ENCODE results near the gene GPRIN2.

The GPRIN2 gene

DNA sequence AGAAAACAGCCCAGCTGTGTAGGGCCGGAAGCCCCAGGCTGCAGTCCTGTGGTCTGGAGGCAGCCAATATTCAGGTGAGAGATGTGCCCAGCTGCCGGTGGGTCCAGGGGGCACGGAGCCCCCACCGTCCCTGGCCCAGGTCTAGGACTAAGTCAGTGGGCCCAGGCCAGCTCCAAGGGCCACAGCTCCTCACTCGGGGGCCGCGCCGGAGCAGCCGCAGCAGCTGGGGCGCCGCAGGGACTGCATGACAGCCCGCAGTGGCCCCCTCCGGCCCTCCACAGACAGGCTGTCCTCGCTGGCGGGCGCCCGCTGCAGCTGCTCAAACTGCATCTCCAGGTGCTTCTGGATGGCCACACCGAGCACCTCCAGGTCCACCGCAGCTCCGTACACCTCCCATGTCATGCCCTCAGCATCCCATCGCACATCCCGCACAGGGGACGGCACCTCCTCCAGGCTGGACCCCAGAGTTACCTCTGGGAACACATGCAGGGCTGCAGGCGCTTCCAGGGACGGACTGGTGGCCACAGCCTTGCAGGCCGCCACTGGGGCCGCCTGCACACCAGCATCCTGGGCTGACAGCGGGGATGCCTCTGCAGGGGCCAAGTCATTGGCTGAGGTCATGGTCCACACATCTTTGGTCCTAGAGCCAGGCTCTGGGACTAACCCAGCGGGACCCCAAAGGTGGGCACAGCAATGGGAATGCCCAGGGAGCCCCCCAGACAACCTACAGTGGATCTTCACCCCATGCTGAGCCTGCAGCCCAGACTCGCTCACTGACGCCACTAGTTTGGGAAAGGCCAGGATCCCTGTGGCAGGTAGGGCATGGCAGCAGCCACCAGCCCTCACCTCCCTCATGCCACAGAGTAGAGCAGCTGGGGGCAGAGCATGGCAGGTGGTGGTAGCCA lies 7.0 kb downstream of the GPRIN2 start:
- no peak overlapping the region for H3K4me3 ChIP-seq (ENCODE audit: low read depth, low read length)

DNA sequence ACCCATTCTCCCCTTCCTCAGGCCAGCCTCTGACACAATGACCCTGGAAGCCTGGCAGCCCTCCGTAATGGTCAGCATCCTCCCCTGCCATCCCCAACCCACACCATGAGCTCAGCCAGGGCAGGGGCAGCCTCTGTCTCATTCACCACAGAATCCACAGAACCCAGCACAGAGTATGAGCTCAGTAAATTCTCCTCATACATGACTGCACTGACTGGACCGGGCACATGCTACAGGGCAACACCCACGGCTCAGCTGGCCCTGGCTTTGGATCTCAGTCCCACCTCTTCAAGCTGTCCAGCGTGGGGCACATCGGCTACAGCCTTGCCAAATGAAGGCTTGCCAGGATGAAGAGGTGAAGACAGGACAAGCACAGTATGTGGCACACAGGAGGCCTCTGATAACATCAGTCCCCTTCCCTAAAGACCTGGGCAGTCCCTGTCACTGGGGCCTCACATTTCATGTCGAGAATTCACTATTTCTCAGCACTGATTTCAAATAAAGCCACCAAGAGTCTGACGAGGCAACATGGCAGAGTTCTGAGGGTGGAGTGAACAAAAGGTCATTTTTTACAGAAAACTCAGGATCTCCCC lies 7.9 kb downstream of the GPRIN2 start:
- no peak overlapping the region for H3K4me3 ChIP-seq (ENCODE audit: low read depth, low read length)

DNA sequence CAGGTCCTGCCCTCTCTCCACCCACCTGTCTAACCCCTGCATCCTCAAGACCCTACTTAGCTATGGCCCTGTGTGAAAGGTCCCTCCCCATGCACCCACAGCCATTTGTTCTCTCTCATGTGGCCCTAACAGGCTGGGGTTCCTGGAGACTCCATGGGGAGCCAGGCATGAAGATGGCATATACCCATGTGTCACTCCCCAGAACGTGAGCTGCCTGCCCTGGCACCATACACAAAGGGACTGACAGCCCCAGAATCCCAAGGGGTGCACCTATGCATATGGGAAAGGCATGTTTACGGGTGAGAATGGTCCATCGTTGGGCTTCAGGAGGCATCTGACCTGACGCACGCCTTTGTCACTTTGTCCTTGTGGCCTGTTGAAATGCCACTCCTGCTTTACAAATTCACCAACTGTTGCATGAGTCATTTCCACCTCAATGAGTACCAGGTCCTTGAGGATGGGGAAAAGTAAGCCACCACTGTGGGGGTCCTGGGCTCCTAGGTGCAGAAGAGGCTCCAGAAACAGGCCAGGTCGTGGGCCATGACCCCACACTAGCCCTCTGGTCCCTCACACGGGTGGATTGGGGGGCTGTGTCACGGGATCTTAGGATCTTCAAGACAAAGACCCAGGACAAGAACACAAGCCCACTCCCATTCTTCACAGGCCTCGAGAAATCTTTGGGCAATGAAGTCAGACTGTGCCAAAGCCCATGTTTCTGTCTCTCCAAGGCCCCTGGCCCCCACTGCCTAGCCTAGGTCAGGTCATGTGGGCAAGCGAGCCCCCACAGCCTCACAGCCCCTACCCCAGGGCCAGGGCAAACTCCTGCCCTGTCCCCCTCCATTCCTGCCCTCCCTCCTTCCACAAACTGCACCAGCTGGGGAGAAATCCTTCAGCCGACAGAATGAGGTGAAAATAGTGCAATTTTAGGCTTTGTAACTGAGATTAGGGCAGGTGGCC lies 8.6 kb downstream of the GPRIN2 start:
- no peak overlapping the region for H3K4me3 ChIP-seq (ENCODE audit: low read depth, low read length)

DNA sequence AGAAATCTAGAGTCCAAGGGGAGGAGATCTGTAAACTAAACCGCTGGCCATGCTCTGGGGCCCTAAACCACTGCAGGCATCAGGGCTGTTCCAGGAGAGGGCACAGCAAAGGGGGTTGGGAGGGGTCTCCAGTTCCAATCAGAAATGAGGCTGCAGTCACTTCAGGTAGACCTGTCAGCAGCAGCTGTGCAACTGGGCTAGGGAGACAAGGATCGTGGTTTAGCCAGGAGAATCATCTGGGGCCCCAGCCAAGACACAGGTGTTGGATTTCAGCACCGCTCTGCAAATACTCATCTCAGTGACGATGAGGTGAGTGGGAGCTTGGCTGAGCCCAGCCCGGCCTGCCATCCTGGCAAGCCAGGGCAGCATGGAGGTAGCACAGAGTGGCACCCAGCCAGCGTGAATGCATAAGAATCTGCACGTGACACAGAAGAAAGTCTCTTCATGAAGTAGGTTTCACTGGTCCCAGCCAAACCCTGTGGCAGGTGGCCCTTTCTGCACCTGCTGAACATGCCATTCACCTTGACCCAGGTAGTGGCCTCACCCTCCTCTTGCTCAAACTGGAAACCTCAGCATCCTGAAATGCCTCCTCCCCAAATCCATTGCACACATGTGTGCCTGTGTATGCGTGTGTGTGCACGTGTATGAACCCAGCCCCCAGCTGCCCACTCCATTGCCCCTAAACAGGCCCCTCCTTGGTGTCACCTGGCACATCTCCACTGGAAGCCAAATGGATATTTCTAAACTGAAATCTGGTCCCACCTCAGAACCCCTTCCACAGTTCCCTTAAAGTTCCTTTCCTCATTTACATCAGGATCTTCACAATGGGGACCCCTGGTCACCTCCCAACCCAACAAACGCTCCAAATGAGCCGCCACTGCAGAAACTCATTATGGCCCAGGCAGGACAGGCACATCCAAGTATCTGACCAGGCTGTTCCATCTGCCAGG lies 9.6 kb downstream of the GPRIN2 start:
- no peak overlapping the region for H3K4me3 ChIP-seq (ENCODE audit: low read depth, low read length)

DNA sequence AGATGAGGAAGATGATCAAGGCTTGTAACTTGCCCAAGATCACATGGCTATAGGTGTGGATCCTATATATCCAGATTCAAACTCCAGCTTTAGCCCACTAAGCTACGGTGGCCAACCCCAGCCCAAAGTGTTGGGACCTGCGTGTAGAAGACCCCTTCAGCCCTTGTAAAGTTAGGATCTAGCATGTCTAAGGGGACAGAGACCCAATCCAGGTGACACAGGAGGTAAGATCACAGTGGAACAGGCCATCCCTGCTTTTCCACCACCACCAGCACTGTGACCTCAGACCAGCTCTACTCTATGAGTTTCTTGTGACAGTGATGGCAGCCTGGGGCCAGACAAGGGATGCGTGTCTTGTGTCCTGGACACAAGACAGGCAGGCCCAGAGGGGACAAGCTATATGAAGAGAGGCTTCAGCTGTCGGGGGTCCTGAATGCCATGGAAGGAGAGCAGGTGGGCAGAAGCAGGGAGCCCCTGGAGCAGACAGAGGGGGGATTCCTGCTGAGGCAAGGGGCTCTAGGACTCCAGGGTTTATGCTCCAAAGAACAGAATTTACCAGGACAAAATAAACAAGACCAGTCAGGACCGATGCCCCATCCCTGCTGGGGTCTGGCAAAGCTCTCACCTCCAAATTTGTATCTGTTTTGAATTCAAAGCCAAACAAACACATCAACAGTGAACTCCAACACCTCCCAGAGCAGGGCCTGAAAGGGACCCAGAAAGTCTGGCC lies 10.4 kb downstream of the GPRIN2 start:
- no peak overlapping the region for H3K4me3 ChIP-seq (ENCODE audit: low read depth, low read length)

DNA sequence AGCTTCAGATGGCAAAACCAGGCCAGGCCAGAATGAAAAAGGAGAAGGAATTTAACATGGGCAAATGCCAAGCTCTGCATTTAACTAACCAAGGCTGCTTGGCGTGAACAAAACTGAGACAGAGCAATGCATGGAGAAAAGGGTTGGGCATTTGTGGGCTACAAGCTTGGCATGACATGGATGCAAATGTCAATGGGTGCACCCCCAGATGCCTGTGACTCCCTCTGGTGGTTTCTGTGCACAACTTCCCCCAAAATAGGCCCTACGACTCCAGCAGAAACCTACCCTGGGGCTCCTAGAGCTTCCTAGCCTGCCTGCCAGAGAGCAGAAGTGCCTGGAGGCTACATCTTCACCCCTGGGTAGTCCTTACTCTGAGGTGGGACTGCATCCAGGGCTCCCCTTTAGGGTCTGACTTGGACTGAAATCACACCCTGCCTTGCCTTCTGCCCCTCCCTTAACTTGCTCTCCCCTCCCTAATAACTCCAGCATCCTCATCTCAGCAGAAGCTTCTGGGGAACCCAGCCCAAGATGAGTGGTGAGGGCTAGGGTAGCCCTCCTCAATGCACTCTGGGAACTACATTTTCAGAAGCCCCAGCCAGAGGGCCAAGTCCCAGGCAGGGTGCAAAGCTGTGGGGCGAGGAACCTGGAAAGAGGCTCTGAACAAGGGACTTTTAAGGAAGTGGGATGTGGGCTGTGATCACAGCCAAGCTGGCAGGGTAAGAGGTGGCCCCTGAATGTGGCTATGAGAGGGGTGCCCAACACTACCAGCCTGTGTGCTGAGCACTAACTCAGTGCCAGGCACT lies 11.3 kb downstream of the GPRIN2 start:
- no peak overlapping the region for H3K4me3 ChIP-seq (ENCODE audit: low read depth, low read length)

DNA sequence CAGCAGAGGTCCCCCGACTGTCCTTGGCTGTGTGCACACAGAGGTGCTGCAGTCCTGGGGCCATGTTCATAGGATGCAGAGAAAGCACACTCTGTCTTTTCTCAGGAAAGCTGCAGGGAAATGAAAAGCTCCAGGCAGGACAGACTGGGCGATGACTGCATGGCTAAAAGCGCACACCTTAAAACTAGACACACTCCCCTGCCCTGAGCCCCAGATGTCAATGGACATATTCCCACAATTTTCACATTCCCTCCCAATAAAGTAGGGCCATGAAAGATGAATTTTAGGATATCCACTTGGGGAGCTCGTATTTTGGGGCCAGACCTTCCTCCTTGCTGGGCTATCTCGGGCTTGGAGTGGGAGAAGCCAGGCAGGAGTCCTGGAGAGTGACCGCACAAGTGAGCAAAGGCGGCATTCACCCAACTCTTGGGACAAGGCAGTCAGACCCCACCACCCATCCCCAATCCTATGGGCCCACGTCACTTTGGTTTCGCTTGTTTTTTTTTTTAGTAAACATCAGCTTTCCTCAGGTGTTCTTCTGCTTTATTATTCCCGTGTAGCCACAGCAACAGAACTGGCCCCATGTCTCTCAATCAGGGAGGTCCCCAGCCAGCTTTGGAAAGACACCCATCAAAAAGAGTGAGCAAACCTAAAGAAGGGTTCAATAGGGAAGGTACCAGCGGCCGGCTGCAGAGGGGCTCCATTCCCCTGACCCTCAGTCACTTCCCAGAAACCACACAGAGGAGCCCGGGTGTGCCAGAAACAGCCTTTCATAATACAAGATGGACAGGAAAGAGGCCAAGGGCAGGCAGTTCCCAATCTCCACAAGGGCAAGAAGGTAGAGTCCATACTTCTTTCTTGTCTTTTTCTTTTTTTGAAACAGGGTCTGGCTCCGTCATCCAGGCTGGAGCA lies 12.7 kb downstream of the GPRIN2 start:
- no peak overlapping the region for H3K4me3 ChIP-seq (ENCODE audit: low read depth, low read length)

DNA sequence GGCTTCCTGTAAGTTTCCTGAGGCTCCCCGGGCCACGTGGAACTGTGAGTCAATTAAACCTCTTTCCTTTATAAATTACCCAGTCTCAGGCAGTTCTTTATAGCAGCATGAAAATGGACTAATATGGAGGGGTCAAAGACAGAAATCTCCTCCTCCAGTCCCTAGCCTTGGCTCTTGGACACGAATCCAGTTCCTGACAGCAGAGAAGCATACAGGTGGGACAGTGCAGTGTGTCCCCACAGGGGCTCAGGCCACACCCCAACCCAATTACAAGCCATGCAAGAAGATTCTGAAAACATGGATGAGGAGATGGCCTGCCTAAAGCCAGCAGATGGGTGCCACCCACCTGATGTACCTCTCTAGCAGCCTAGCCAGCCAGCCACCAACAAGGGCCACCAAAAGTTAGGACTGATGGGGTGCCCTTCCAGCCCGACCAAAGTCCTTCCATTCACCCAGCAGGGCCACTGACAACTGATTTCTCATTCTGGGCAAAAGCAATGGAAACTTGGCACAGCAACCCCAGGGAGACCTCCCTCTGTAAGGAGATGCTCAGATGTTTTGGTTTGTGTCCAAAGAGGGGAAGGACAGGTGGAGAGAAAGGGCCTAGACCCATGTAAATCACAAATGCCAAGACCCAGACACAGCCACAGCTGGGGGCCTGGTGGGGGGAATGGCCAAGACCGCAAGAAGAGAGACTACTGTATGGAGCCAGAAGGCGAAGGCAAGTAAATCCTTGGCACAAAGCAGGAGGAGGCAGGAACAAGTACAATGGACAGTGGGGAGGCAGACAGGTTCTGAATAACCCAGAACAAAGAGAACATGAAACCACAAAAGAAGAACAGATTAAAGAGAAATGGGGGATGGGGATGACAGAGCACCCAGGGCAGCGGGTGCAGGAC lies 13.6 kb downstream of the GPRIN2 start:
- no peak overlapping the region for H3K4me3 ChIP-seq (ENCODE audit: low read depth, low read length)

DNA sequence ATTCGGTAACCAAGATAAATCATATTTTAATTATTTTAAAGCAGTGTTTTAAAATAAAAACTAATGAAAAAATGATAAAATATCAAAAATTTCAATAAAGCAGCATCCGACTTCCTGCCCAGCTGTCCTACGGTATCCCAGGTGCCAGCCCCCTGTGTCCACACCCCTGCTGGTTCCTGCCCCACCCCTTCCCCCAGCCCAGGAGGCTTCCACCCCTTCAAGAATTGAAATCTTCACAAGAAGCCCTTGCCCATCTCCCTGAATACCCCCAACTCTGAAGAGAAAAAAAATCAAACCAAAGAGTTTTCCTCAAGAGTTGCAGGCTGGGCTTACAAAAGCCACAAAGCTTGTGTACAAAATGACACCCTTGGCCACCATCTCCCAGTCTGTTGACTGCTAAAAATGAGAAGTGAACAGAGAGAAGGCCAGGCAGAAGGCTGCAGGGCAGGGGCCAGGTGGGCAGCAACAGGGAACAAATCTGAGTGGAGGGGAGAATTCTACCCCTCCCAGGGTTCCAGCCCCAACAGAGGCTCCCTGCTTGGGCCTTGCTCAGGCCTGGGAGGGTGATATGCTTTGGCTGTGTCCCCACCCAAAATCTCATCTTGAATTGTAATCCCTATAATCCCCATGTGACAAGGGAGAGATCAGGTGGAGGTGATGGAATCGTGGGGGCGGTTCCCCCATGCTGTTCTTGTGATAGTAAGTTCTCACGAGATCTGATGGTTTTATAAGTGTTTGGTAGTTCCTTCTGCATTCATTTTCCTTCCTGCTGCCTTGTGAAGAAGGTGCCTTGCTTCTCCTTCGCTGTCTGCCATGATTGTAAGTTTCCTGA lies 14.5 kb downstream of the GPRIN2 start:
- no peak overlapping the region for H3K4me3 ChIP-seq (ENCODE audit: low read depth, low read length)

DNA sequence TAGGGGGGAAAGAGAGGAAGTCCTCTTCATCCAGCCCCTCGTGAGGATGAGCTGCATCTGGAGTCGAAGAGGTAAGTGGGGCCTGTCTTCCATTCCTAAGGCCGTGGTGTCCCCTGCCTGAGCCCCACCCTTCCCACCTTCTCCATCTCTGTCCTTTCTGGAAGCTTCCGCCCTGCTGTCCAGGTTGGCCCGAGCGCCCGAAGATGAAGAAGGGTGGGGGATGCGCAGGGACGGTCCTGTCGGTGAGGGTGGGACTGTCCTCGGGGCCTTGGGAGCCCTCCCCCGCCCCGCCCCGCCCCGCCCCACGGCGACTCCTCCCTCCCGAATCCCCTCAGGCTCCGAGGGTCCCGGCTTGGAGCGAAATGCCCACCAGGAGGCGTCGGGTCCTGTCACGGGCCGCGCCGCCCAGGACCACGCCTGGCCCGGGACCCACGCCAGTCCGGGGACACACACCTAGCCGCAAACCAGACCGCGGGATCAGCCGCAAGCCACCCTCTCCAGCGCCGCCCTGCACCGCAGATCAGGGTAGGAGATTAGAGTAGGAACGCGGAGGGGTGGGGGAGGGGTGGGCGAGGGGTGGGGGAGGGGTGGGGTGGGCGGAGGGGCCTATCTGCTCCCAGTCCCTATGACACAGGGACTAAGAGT lies 15.3 kb downstream of the GPRIN2 start:
- peak overlapping the region; percentile 44 for H3K4me3 ChIP-seq (ENCODE audit: low read depth, low read length)

DNA sequence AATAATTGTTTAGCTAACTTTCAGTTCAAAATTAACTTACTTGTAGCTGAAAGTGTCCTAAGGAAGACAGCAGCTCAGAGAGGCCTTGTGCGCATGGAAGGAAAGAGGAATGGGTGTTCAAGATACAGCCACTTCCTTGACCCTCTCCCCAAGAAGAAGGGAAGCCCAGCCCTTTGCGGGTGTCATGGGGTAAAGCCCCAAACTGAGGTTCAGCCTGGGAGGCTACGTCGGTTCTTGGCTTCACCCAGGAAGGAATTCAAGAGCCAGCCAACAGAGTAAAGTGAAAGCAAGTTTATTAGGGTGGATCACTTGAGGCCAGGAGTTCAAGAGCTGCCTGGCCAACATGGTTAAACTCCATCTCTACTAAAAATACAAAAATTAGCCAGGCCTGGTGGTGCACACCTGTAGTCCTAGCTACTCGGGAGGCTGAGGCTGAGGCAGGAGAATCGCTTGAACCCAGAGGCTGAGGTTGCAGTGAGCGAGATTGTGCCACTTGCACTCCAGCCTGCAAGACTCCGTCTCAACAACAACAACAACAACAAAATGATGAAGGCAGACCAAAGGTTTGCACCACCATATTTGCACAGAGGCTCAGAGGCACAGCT lies 15.9 kb downstream of the GPRIN2 start:
- H3K4me3 ChIP-seq (ENCODE audit: low read depth, low read length), result peak overlapping the region; percentile 31

DNA sequence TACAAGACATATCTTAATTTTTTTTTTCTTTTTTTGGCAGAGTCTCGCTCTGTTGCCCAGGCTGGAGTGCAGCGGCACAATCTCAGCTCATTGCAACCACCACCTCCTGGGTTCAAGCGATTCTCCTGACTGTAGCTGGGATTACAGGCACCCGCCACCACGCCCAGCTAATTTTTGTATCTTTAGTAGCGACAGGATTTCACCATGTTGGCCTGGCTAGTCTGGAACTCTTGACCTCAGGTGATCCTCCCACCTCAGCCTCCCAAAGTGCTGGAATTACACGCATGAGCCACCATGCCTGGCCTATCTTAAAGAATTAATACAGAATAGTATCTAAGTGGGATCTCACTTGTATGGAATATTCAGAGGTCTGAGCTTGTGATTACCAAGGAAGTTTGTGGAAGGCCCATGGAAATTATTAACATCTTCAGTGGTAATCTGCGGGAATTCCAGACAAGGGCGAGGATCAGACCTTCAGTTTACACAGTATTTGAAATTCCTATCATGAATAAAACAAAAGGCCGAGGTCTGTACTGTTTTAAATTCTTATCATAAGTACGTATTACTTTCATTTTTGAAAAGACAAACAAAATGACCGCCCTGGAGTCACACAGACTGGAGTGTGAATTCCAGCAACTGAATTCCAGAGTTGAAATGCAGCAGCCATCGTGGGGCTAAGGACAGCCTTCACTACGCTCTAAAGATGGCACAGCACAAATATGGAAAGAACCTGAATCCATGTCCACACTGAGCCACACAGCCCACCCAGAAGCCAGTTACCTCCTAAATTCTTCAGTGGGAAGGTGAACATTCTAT lies 16.7 kb downstream of the GPRIN2 start:
- H3K4me3 ChIP-seq (ENCODE audit: low read depth, low read length), result no peak overlapping the region

DNA sequence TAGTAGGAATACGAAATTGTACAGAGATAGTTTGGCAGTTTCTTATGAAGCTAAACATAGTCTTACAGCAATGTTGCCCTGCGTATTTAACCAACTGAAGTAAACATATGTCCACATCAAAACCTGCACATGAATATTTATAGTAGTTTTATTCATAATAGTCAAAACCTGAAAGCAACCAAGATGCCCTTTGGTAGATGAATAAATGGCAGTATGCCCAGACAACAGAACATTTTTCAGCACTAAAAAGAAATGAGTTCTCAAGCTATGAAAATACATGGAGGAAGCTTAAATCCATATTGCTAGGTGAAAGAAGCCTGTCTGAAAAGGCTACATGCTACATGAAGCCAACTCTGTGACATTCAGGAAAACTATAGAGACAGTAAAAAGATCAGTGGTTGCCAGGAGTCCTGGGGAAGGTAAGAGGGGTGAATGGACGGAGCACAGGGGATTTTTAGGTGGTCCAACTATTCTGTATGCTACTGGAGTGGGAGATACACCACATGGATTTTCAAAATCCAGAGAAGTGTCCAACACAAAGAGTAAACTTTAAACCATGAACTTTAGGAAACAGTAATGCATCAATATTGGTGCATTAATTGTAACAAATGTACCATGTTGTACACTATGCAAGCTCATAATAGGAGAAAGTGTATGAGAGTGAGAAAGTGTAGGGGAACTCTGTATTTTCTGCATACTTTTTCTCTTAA lies 17.6 kb downstream of the GPRIN2 start:
- no peak overlapping the region for H3K4me3 ChIP-seq (ENCODE audit: low read depth, low read length)

Measured in iPS-11a (cell line).